HG02798 (cell line): Measurements from ENCODE around the gene CPE.
"Not testable (repeated sequence)": the region's sequence is repeated elsewhere in the genome, so short reads cannot be mapped to it uniquely, and the experiment has no call there.

Experiments used
- ATAC-seq: cut with Tn5 transposase; IDR thresholded peaks from one replicate; pipeline ENCODE4 v1.9.1; 2021; ENCODE audit warnings: mild to moderate bottlenecking; ENCODE audit not compliant: unreplicated experiment, poor library complexity

CPE gene

DNA sequence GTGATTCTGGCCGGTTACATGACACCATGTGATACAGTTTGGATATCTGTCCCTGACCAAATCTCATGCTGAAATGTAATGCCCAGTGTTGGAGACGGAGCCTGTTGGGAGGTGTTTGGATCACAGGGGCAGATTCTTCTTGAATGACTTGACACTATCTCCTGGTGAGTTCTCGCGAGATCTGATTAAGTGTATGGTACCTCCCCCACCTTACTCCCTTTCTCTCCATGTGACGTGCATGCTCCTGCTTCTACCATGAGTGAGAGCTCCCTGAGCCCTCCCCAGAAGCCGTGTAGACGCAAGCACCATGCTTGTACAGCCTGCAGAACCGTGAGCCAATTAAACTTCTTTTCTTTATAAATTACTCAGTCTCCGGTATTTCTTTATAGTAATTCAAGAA, 23.6 kb downstream of the CPE start:
- no peak for ATAC-seq

GRCh38 chr4:165403048-165403447, 24.2 kb downstream of the CPE start:
- ATAC-seq, result no peak

DNA sequence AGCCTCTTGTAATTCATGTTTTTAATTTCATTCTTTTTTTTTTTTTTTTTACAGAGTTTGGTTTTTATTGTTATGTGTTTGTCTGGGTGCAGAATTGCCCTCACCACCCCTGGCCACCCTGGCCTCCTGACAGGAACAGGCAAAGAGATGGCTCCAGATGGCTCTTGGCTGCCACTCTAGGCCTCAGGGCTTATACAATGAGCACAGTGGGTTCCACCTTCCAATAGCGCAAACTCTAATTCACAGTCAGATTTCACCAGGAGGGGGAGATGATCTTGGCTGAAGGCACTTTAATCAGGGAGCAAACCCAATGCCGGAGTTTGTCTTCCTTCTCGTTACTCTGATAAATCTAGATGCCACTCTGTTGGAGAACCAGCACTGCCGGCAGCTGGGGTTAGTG, 24.8 kb downstream of the CPE start:
- no peak for ATAC-seq

GRCh38 chr4:165404080-165404479, 25.3 kb downstream of the CPE start:
- no peak for ATAC-seq

DNA sequence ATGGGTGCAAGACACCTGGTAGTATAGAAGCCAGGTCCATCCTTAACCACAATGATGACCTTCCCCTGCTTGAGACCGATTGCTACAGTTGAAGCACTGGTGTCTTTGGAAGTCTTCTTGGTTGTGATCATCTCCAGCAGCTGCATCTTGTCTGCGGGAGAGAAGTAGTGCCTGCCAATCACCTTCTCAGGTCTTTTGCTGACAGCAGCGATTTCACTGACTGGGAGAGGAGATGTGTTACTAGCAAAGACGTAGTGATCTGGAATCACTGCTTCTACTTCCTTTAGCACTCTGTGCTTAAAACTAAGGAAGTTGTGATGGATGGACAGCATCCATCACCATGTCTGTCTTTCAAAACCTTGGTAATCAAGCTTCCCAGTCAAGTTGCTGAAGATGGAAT, 25.9 kb downstream of the CPE start:
- no peak for ATAC-seq

DNA sequence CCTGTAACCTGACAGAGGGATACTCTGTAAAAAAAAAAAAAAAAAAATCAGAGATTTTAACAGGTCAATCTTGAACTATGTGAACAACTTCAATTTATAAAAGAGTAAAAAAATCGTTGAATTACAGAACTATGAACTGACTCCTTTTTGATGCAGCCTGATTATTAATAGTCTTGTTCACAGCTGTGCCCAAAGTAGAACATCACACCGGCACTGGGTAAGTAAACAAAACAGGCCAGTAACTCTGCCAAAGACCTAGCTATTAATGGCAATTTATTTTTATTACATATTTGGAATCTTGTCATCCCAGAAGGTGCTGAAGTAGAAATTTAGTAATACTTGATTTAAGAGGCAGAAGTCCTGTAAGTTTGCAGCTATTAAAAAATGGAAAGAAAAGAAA, 31.4 kb downstream of the CPE start:
- ATAC-seq, result no peak

- ATAC-seq, result no peak
These were observed 37.1 kb downstream of the CPE start for GRCh38 chr4:165415910-165416309.

- no peak for ATAC-seq
These were observed 39.3 kb downstream of the CPE start for GRCh38 chr4:165418073-165418472.

DNA sequence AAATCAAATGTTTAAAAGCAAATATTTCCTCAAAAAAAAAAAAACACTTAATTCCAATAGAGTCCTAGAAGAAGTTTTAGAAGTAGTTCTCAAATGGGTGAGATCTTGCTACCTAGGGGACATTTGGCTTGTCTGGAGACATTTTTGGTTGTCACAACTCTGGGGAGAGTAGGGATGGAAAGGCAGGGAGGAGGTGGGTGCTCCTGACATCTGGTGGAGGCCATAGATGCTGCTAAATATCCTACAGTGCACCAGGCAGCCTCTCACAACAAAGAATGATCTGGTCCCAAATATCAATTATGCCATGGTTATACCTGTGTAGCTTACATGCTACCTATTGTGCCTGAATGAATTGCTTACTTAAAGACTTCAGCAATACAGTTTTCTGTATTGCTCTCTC, 46.8 kb downstream of the CPE start:
- ATAC-seq, result no peak

GRCh38 chr4:165426331-165426730, 47.5 kb downstream of the CPE start:
- no peak for ATAC-seq

DNA sequence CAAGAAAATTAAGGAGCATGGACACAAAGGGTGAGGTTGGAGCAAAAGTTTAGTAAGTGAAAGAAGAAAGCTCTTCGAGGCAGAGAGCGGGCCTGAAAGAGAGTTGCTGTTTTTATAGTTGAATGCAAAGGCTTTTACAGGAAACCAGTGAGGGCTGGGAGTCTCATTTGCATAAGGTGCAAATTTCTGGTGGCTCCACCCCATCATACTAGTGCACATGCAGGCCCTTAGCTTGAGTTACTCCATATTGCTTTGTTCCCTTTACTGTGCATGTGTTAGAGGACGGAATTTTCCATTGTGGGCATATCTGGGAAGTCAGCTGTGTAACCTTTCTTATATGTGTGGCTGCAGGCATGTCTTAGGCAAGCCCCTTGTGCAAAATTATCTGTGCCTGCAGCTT, 48.0 kb downstream of the CPE start:
- no peak for ATAC-seq

GRCh38 chr4:165428957-165429356, 50.1 kb downstream of the CPE start:
- ATAC-seq, result no peak

GRCh38 chr4:165433529-165433928, 54.7 kb downstream of the CPE start:
- ATAC-seq, result no peak

GRCh38 chr4:165437691-165438090, 58.9 kb downstream of the CPE start:
- ATAC-seq, result no peak

DNA sequence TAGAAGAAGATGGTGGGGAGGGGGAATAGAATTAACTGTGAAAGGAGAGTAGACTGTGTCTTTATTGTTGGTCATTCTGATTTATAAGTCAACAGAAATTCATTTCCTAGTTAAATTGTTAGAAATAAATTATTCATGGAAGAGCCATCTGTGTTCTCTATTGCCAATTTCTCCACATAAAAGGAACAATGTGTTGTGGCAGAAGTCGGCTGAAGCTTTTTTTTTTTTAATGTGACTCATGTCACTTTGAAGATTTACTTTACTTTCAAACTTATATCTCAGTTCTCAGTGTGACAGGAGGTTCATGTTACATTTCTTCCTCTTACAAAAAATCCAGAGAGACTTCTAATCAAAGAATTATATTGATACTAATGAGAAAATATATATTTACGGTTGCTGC, 60.5 kb downstream of the CPE start:
- ATAC-seq, result no peak

- no peak for ATAC-seq
These were observed 61.2 kb downstream of the CPE start for GRCh38 chr4:165439981-165440380.

- no peak for ATAC-seq
These were observed 61.8 kb downstream of the CPE start for GRCh38 chr4:165440415-165441158.

- ATAC-seq, result no peak
These were observed 64.5 kb downstream of the CPE start for GRCh38 chr4:165443276-165443675.

DNA sequence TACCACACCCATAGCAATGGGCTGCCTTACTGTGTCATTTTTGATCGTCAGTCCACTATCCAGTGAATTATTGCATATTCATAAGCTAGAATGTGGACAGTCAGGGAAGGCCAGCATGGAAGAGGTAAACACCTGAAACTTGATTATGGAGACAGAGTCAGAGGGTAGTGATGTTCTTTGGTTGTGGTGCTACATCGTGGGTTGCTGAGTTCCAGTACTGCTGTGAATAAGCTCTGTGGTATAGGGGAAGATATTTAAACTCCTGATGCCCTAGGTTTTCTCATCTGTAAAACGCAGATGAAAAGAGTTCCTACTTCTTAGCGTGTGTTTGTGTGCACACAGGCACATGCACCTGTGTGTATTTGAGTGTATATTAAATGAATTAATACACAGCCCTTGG, 69.9 kb downstream of the CPE start:
- no peak for ATAC-seq

- ATAC-seq, result no peak
These were observed 70.5 kb downstream of the CPE start for GRCh38 chr4:165449333-165449732.

DNA sequence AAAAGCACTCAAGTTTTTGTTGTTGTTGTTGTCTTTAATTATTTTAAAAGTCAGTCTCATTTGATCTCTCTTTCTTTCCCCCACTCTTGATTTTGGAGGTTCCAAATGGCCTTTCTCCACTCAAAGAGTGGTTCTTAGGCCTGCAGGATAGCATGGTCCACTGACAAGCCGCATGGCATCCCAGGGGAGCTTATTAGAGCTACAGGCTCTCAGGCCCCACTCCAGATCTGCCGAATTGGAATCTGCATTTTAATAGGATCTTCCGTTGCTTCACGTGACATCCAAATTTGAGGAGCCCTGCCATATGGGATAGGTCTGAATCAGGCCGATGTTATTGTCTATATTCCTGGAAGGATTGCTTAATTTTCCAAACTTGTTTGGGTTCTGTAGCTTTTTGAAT, 72.1 kb downstream of the CPE start:
- no peak for ATAC-seq

DNA sequence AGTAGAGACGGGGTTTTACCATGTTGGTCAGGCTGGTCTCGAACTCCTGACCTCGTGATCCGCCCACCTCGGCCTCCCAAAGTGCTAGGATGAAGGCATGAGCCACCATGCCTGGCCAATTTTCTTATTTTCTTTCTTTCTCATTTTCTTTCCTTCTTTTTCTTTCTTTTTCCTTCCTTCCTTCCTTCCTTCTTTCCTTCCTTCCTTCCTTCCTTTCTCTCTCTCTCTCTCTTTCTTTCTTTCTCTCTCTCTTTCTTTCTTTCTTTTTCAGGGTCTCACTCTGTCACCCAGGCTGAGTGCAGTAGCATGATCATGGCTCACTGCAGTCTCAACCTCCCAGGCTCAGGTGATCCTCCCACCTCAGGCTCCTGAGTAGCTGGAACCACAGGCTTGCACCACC, 74.3 kb downstream of the CPE start:
- not testable (repeated sequence) for ATAC-seq

DNA sequence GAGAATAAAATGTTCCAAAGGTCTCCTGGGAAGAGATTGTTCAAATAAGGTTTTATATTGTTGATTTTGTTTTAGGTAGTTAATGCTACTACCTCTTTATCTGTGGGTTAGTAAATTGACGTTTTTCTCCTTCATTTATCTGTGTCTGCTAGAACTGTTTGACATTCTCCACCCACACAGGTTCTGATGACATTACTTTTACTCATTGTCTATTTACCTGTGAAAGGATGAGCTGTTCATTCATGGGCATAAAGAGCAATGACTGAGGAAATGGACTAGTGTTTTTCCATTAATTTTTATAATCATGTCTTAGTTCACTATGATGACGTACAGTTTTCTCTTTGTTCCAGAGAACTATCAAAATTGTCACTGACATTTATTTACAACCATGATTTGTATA, 75.6 kb downstream of the CPE start:
- no peak for ATAC-seq
